GM12891 (cell line): ENCODE data around the gene PLEKHA3.

Experiments used
- POLR2A ChIP-seq: IDR thresholded peaks from 2 replicates; pipeline ENCODE4 v1.6.1; 2011; ENCODE audit warnings: low read depth, low read length, control low read depth
- POLR2AphosphoS5 ChIP-seq: IDR thresholded peaks from 2 replicates; pipeline ENCODE4 v1.6.1; 2011; ENCODE audit warnings: low read depth, low read length, control low read depth
- POU2F2 ChIP-seq: IDR thresholded peaks from 2 replicates; pipeline ENCODE4 v1.6.1; 2011; ENCODE audit warnings: low read depth, mild to moderate bottlenecking, control low read depth, low read length, moderate library complexity

- TF ChIP-seq POLR2A (no peak), POLR2AphosphoS5 (no peak), POU2F2 (no peak)
Observed at GRCh38 chr2:178477443-178478129, 2.7 kb upstream of the PLEKHA3 start.
